Esophagus (tissue), 2 donors: ENCODE results near the gene CFAP61. TPM values are rescaled to one million over a fixed set of nuclear protein-coding genes. Genes with fewer than 3 reads are reported as not detected.

ENCODE experiments used
- H3K27ac ChIP-seq, 2 donors: one replicate each; pipeline ENCODE4 v1.5.1; 2013; ENCODE audit warnings: low read depth in 2 of 2, mild to moderate bottlenecking in 2 of 2, inconsistent platforms in 1 of 2, low read length in 1 of 2, moderate library complexity in 1 of 2
- H3K27me3 ChIP-seq, 2 donors: one replicate each; pipeline ENCODE4 v1.6.1; 2013; ENCODE audit warnings: low read length in 2 of 2, control low read depth in 1 of 2, mild to moderate bottlenecking in 1 of 2; ENCODE audit not compliant: insufficient read depth in 2 of 2, control insufficient read depth in 1 of 2
- H3K36me3 ChIP-seq, 2 donors: one replicate each; pipeline ENCODE4 v1.6.1; 2013; ENCODE audit warnings: low read length in 1 of 2; ENCODE audit not compliant: control insufficient read depth in 2 of 2, insufficient read depth in 2 of 2
- H3K4me1 ChIP-seq, 2 donors: one replicate each; pipeline ENCODE4 v1.6.1; 2013; ENCODE audit warnings: low read length in 1 of 2; ENCODE audit not compliant: control insufficient read depth in 2 of 2, insufficient read depth in 2 of 2
- H3K4me3 ChIP-seq, 2 donors: one replicate each; pipeline ENCODE4 v1.5.1; 2013; ENCODE audit warnings: low read length in 2 of 2, mild to moderate bottlenecking in 2 of 2, low read depth in 1 of 2, moderate library complexity in 1 of 2
- H3K9me3 ChIP-seq, 2 donors: one replicate each; pipeline ENCODE4 v1.6.1; 2013; ENCODE audit warnings: mild to moderate bottlenecking in 2 of 2, low read depth in 1 of 2, low read length in 1 of 2, moderate library complexity in 1 of 2; ENCODE audit not compliant: control insufficient read depth in 2 of 2, insufficient read depth in 1 of 2
- WGBS, 2 donors: extraction: QIAGEN DNeasy Blood & Tissue Kit; methylation state at CpG; one replicate each; pipeline ENCODE4 v1.1.7; 2013; 5-methylcytosine and 5-hydroxymethylcytosine counted together
- polyA plus RNA-seq, 2 donors: library from polyadenylated mRNA; stranded (reverse); fragments of 200-250 nt; gene quantifications; one replicate each; pipeline ENCODE4 v1.2.3, GENCODE V29; 2013
- donor health status: healthy with polysubstance abuse.
- donor health status: Bipolar disorder and iron deficiency.

The CFAP61 gene
- polyA plus RNA-seq, 2 donors, result not detected

DNA sequence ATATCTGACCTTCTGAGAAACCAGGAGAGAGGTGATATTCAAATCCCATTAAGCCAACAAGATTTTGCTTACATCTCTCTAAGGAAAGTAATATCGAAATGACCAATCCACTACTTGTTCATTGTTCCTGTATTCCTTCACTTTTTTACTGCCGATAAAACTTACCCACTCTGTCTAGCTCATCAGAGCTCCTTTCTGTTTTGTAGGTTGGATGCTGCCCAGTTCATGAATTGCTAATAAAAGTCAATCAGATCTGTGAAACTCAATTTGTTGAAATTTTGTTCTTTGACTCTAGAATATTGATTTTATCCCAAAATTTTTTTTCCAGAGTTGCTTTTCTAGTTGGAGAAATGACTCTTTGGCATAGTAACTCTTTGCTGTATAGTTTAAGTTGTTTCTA, 166.7 kb downstream of the CFAP61 start:
- WGBS, 2 donors, result 91 to 95% methylated on average over 2 of the region's 2 CpGs
- H3K4me3 ChIP-seq, result no peak overlapping the region
- H3K27ac ChIP-seq, result no peak overlapping the region

DNA sequence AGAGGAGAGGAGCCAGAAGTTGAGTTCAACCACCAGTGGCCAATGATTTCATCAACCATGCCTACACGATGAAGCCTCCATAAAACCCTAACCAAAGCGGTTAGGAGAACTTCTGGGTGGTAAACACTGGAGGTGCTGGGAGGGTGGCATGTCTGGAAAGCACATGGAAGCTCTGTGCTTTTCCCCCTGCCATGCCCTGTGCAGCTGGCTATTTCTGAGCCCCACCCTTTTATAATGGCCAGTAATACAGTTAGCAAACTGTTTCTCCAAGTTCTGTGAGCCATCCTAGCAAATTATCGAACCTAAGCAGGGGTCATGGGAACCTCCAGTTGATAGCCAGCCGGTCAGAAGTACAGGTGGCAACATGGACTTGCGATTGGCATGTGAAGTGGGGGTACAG, 167.8 kb downstream of the CFAP61 start:
- no peaks in the 10 kb centered on the region for H3K36me3 ChIP-seq
- H3K4me3 ChIP-seq, result no peak overlapping the region
- no peak overlapping the region for H3K27ac ChIP-seq
- H3K9me3 ChIP-seq, result no peaks in the 10 kb centered on the region
- no peaks in the 10 kb centered on the region for H3K27me3 ChIP-seq
- 84 to 85% methylated on average over 5 of the region's 5 CpGs for WGBS, 2 donors
- no peaks in the 10 kb centered on the region for H3K4me1 ChIP-seq

More for the DNA sequence above, 166.7 kb downstream of the CFAP61 start:
- Histone ChIP-seq H3K27me3 (no peaks in the 10 kb centered on the region), H3K36me3 (no peaks in the 10 kb centered on the region), H3K4me1 (no peaks in the 10 kb centered on the region), H3K9me3 (no peaks in the 10 kb centered on the region)

DNA sequence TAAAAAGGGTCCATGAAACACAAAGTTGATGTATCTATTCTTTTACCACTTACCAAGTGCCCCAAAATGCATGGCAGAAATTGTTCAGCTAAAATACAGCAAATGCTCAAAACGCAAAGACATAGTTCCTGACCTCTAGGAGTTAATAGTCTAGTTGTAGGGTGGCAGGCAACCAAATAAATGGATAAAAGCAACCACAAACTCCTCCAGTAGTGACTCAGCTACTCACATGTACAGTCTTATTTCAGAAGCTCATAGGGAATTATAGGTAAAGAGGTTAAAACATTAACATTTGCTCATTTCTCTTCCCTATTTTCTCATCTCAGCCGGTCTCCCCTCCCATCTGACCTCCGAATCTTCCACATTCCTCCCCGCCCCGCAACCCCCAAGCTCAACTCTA, 171.6 kb downstream of the CFAP61 start:
- Histone ChIP-seq H3K36me3 (no peaks in the 10 kb centered on the region), H3K4me3 (no peak overlapping the region), H3K27ac (no peak overlapping the region), H3K27me3 (no peaks in the 10 kb centered on the region), H3K9me3 (no peaks in the 10 kb centered on the region), H3K4me1 (no peaks in the 10 kb centered on the region)
- 78 to 82% methylated on average over 5 of the region's 5 CpGs for WGBS, 2 donors

DNA sequence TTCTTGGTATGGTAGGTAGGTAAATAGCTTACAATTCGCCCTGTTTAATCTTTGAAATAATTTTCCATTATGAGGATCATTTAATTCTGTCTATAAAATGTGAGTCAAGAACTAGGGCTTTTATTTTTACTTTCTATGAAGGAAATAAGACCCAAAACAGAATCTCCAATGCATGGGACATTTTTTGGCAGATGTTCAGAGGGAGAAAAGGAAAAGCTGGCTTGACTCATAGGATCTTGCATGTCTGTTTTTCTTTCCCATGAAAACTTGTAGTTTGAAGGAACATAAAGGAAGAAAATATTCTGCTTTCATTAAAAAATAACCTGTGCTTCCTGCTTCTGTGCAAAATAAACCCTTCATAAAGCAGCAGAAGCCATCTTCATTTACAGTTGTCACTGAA, 172.5 kb downstream of the CFAP61 start:
- H3K27me3 ChIP-seq, result no peaks in the 10 kb centered on the region
- no peaks in the 10 kb centered on the region for H3K4me1 ChIP-seq
- H3K36me3 ChIP-seq, result no peaks in the 10 kb centered on the region
- no peaks in the 10 kb centered on the region for H3K9me3 ChIP-seq
- 65 to 67% methylated on average over 1 of the region's 1 CpG for WGBS, 2 donors
- H3K4me3 ChIP-seq, result no peak overlapping the region
- no peak overlapping the region for H3K27ac ChIP-seq

DNA sequence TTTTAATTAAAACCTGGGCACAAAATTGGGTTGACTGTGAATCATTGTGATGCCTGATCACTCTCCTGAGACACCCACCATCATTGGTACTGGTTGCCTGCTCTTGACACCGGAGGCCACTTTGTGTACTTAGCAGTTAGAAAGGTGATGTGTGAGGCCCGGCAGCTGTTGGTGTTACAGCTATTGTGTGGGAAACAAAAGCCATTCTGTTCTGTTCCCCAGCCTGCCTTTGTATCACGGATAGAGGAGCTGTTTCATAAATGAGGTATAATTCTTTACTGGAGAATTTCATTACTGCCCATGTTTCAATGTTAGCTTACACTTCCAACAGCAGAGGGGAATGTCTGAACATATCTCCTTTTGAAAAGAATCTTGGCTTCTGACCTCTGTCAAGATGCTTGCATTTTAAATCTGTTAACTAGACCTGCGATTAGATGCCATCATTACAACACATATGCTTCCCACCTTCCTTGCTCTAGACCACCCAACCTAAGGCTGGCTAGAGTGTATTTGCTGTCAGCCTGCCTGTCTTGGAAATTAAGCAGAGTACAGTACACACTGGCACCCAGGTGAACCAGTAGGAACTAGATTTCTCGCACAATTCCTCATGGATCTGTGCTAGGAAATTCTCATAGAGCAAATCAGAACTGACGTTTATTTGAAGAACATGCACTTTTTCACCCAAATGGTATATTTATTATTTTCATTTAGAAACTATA, 173.2 kb downstream of the CFAP61 start:
- Histone ChIP-seq H3K4me1 (no peaks in the 10 kb centered on the region), H3K36me3 (no peaks in the 10 kb centered on the region), H3K27me3 (no peaks in the 10 kb centered on the region), H3K4me3 (no peak overlapping the region), H3K27ac (no peak overlapping the region), H3K9me3 (no peaks in the 10 kb centered on the region)
- 49 to 50% methylated on average over 6 of the region's 6 CpGs for WGBS, 2 donors

DNA sequence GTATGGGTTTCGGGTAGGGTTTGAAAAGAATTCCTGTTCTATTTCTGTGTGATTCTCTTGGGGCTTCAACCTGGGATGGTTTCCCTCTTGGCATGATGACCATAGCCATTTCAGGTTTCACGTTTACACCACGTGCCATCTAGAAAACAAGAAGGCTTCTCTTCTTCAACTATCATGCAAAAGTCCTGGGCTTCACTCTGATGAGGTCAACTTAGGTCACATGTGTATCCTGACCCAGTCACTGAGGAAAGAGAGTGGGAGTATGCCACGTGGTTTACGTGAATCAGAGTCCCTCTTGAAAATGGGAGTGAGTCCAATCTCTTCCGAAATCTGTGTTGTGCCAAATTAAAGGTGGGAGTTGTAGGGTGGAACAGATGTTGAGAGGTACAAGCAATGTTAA, 174.2 kb downstream of the CFAP61 start:
- WGBS, 2 donors, result 83 to 84% methylated on average over 6 of the region's 6 CpGs
- no peak overlapping the region for H3K4me3 ChIP-seq
- no peaks in the 10 kb centered on the region for H3K36me3 ChIP-seq
- no peak overlapping the region for H3K27ac ChIP-seq
- no peaks in the 10 kb centered on the region for H3K4me1 ChIP-seq
- H3K9me3 ChIP-seq, result no peaks in the 10 kb centered on the region
- H3K27me3 ChIP-seq, result no peaks in the 10 kb centered on the region

DNA sequence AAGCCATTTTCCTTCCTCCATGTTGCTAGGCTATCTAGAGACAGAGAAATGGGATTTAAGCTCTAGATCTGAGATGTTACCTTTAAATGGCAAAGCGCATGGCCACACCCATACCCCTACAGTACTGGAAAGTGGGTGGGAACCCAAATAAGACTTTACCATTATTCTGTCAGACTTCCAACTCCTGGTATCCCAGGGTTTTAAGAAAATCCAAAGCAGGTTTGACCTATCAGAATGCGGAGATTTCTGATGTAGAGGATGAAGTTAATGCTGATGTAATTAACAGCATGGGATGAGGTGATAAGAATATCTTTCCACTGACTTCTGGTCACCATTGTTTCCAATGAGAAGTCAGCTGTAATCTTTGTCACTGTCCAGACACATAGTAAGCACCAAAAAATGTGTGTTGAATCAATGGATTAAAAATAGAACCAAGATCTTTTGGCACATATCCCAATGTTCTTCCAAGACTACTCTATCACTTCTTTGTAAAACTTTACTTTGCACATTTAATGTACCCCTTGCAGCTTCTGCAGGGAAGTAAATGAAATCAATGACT, 174.8 kb downstream of the CFAP61 start:
- 96 to 97% methylated on average over 2 of the region's 2 CpGs for WGBS, 2 donors
- Histone ChIP-seq H3K27me3 (no peaks in the 10 kb centered on the region), H3K27ac (no peak overlapping the region), H3K9me3 (no peaks in the 10 kb centered on the region), H3K4me3 (no peak overlapping the region), H3K4me1 (no peaks in the 10 kb centered on the region), H3K36me3 (no peaks in the 10 kb centered on the region)

DNA sequence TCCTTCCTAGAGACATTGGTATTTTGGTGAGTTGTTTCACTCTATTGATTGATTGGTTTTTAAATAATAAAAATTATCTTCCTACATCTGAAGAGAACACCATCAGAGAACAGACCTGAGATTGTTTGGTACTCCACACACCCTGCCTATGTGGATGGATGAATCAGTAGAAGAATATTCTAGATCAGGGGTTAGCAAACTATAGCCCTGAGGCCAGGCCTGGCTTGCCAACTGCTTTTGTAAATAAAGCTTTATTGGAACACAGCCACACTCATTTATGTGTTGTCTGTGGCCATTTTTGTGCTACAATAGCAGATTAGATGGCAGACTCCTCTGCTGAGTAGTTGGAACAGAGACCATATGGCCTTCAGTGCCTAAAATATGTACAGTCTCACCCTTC, 176.0 kb downstream of the CFAP61 start:
- Histone ChIP-seq H3K36me3 (no peaks in the 10 kb centered on the region), H3K27me3 (no peaks in the 10 kb centered on the region), H3K27ac (no peak overlapping the region), H3K9me3 (no peaks in the 10 kb centered on the region), H3K4me3 (no peak overlapping the region), H3K4me1 (no peaks in the 10 kb centered on the region)

DNA sequence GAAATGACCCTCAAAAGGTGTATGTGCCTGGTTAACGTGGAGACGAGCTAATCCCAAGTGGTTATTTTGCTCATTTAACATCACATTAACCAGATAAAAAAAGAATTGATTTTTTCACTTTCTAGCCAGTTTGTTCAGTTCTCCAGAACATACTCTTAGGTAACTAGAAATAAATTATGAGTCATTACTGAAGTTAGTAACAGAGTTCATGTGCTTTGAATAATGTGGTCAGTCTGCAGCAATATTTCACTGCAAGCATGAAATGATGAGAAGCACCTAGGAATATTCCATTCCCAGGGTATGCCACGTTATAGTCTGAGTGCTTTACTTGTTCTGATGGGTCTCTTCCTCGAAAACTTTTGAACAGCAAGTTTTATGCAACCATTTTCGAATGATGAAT, 177.3 kb downstream of the CFAP61 start:
- no peaks in the 10 kb centered on the region for H3K9me3 ChIP-seq
- WGBS, 2 donors, result 74 to 75% methylated on average over 5 of the region's 5 CpGs
- no peaks in the 10 kb centered on the region for H3K36me3 ChIP-seq
- no peaks in the 10 kb centered on the region for H3K27me3 ChIP-seq
- no peaks in the 10 kb centered on the region for H3K4me1 ChIP-seq
- no peak overlapping the region for H3K4me3 ChIP-seq
- H3K27ac ChIP-seq, result no peak overlapping the region

DNA sequence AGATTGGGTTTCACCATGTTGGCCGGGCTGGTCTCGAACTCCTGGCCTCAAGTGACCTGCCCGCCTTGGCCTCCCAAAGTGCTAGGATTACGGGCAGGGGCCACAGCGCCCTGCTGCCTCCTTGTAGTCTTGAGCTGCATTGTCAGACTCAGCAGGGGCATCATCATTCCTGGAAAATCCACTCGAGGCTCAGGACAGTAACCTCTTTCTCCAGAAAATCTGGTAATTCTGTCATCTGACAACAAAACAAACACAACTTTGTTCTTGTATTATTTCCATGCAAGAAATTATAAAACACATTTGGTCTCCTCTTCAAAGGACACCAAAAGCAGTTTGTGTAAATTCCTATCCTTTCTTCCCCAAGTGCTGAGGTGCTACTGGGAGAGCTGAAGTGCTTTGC, 178.4 kb downstream of the CFAP61 start:
- no peaks in the 10 kb centered on the region for H3K27me3 ChIP-seq
- WGBS, 2 donors, result 79 to 88% methylated on average over 6 of the region's 6 CpGs

More for the DNA sequence above, 178.4 kb downstream of the CFAP61 start:
- Histone ChIP-seq H3K4me1 (no peaks in the 10 kb centered on the region), H3K4me3 (no peak overlapping the region), H3K9me3 (no peaks in the 10 kb centered on the region), H3K36me3 (no peaks in the 10 kb centered on the region), H3K27ac (no peak overlapping the region)
